ENCODE measurements around the gene ABCF1. TPM values are rescaled to one million over a fixed set of nuclear protein-coding genes. Genes with fewer than 3 reads are reported as not detected.

The ABCF1 gene
- total RNA-seq, 1 experiment from 2014 or later: 53.3 TPM

DNA sequence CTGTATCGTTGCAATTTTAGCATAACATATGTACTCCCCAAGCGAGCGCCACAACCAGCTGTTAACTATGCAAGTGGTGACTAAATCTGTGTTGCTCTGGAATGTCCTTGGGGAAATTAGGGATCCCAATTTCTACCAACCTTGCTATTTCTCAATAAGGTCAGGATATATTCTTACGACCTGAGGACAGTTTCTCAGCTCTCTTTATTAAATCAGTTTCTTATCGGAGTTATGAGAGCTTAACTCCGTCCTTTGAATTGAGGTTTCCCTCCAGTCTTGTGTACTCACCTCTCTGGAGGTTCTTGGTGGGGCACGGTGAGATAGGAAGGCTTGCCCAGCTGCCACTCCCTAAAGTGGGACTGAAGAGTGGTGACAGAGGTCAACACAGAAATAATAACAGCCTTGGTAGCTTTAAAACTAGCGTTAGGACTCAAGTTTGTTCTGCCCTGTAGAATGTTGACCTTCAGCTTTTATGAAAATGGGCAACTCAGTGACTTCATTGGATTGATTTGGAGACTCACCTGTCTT lies 47.1 kb downstream of the ABCF1 start:
- ChIA-PET POLR2A (interaction anchor here (0.8 to 1.6 kb wide), 6 partner anchors 27 to 113 kb away, joined by 3 to 7 read pairs (median 4); no protein-coding TSS in a partner anchor), CTCF (interaction anchor here (1.0 kb wide), 1 partner anchor 112 kb away, joined by 5 read pairs; no protein-coding TSS in a partner anchor), RAD21 (ENCODE audit: low non-redundant PET in 1 of 2, low total read pairs in 2 of 2, uncharacterized antibody in 2 of 2, unreplicated experiment in 2 of 2) (no interaction called here)
- DNase-seq (ENCODE audit: low read depth, low spot score): no peak
- H3K4me2 ChIP-seq (ENCODE audit: low read length): peak overlapping the region; percentile 85
- H3K4me1 ChIP-seq (ENCODE audit: control insufficient read depth in 1 of 2, insufficient read depth in 2 of 2, low read length in 2 of 2): peaks cover 13 to 37% of the 10 kb centered on the region in 2 experiments
- H3K4me3 ChIP-seq (replicated peaks in 1 of 2; ENCODE audit: low read depth in 1 of 2, low read length in 2 of 2): peak overlapping the region; percentile 68 to 87
- no peaks in the 10 kb centered on the region; the same call in 1 of the 2 replicates for H4K20me1 ChIP-seq (ENCODE audit: insufficient read depth)
- TF ChIP-seq JUND (IDR thresholded peaks at IDR 0.05) (no peak), CTCF (IDR thresholded peaks at IDR 0.05 in 2 of 3, conservative IDR thresholded peaks at IDR 0.05 in 1 of 3; ENCODE audit: borderline replicate concordance in 1 of 3, insufficient read depth in 1 of 3, low read depth in 2 of 3, low read length in 2 of 3) (no peak)
- H2AFZ ChIP-seq (ENCODE audit: low read depth, low read length, poor library complexity, severe bottlenecking): no peak overlapping the region
- no peaks in the 10 kb centered on the region for H3K9me3 ChIP-seq (ENCODE audit: control insufficient read depth in 1 of 2, insufficient read depth in 1 of 2, low read depth in 1 of 2, low read length in 2 of 2)
- H3K27ac ChIP-seq (ENCODE audit: low read depth, low read length): peak overlapping the region; percentile 84
- H3K9me2 ChIP-seq (ENCODE audit: insufficient read depth): no peaks in the 10 kb centered on the region
- peaks cover 63% of the 10 kb centered on the region for H3K79me2 ChIP-seq (ENCODE audit: insufficient read depth, low read length)
- ATAC-seq: no peak
- BruUV-seq (replicated peaks): no TSS peak
- peaks cover 31 to 44% of the 10 kb centered on the region in 2 experiments for H3K36me3 ChIP-seq (ENCODE audit: control insufficient read depth in 1 of 2, insufficient read depth in 2 of 2, low read length in 2 of 2)
- intact Hi-C loops (cut with micrococcal nuclease): loop anchor here (10.0 kb wide), 1 partner anchor 196 kb away; no protein-coding TSS in a partner anchor
- no peaks in the 10 kb centered on the region for H3K27me3 ChIP-seq (ENCODE audit: insufficient read depth, low read length)
- H3K9ac ChIP-seq (ENCODE audit: low read length): peak overlapping the region; percentile 98

DNA sequence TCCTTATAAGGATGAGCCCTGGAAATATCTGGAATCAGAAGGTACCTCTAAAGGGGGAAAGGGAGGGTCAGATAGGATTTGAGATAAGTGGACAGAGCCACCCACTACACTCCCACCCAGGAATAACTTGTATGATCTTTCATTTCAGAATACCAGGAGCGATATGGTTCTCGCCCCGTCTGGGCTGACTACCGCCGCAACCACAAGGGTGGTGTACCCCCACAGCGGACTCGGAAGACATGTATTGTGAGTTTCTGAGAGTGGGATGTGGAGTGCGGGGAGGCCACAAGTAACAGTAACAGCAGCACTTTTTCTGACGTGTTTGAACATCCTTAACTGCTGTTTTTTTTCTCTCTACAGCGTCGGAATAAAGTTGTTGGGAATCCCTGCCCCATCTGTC lies 48.3 kb downstream of the ABCF1 start:
- Histone ChIP-seq H3K9me2 (ENCODE audit: insufficient read depth) (no peaks in the 10 kb centered on the region), H3K27ac (ENCODE audit: low read depth, low read length) (no peak overlapping the region), H3K4me1 (ENCODE audit: control insufficient read depth in 1 of 2, insufficient read depth in 2 of 2, low read length in 2 of 2) (peaks cover 6 to 29% of the 10 kb centered on the region in 2 experiments; a peak in 3 of 4 replicates), H3K79me2 (ENCODE audit: insufficient read depth, low read length) (peaks cover 58% of the 10 kb centered on the region), H4K20me1 (ENCODE audit: insufficient read depth) (no peaks in the 10 kb centered on the region; the same call in 1 of the 2 replicates), H2AFZ (ENCODE audit: low read depth, low read length, poor library complexity, severe bottlenecking) (no peak overlapping the region), H3K36me3 (ENCODE audit: control insufficient read depth in 1 of 2, insufficient read depth in 2 of 2, low read length in 2 of 2) (peaks cover 41 to 53% of the 10 kb centered on the region in 2 experiments), H3K9ac (ENCODE audit: low read length) (peak overlapping the region; percentile 98), H3K9me3 (ENCODE audit: control insufficient read depth in 1 of 2, insufficient read depth in 1 of 2, low read depth in 1 of 2, low read length in 2 of 2) (no peaks in the 10 kb centered on the region), H3K4me3 (replicated peaks in 1 of 2; ENCODE audit: low read depth in 1 of 2, low read length in 2 of 2) (peak overlapping the region in 1 of 2 experiments; percentile 68; a peak in 1 of 4 replicates), H3K27me3 (ENCODE audit: insufficient read depth, low read length) (no peaks in the 10 kb centered on the region), H3K4me2 (ENCODE audit: low read length) (peak overlapping the region; percentile 85; the same call in 1 of the 2 replicates)
- TF ChIP-seq RAD21 (IDR thresholded peaks at IDR 0.05; ENCODE audit: low read depth): no peak
- TF ChIP-seq, protein P1, sequence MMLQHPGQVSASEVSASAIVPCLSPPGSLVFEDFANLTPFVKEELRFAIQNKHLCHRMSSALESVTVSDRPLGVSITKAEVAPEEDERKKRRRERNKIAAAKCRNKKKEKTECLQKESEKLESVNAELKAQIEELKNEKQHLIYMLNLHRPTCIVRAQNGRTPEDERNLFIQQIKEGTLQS (IDR thresholded peaks at IDR 0.05): no peak
- RAD21 ChIA-PET (ENCODE audit: low non-redundant PET in 1 of 2, low total read pairs in 2 of 2, uncharacterized antibody in 2 of 2, unreplicated experiment in 2 of 2): no interaction called here
- CTCF ChIA-PET: no interaction called here
- POLR2A ChIA-PET: no interaction called here
- no TSS peak for BruUV-seq (replicated peaks)
- DNase-seq (ENCODE audit: low read depth, low spot score): no peak
- no peak for ATAC-seq
- intact Hi-C loops (cut with micrococcal nuclease): loop anchor here (10.0 kb wide), 1 partner anchor 195 kb away; no protein-coding TSS in a partner anchor

Data from HCT116 (cell line).